HepG2 (cell line): ENCODE measurements around the gene ABO.

ENCODE experiments used
- CHD2 ChIP-seq: IDR thresholded peaks from 2 replicates; pipeline ENCODE4 v1.6.1; 2011; ENCODE audit warnings: low read depth, low read length, improper control_type of control experiment
- KMT2A ChIP-seq: sonication (generic); formaldehyde crosslinking; IDR thresholded peaks from 2 replicates; pipeline ENCODE4 v1.4.0; 2020; ENCODE audit warnings: missing genetic modification reagents
- TF ChIP-seq, protein P1 (sequence below): sonication (generic); formaldehyde crosslinking; IDR thresholded peaks from 2 replicates; pipeline ENCODE4 v1.4.0; 2020; ENCODE audit warnings: mild to moderate bottlenecking, missing genetic modification reagents

DNA sequence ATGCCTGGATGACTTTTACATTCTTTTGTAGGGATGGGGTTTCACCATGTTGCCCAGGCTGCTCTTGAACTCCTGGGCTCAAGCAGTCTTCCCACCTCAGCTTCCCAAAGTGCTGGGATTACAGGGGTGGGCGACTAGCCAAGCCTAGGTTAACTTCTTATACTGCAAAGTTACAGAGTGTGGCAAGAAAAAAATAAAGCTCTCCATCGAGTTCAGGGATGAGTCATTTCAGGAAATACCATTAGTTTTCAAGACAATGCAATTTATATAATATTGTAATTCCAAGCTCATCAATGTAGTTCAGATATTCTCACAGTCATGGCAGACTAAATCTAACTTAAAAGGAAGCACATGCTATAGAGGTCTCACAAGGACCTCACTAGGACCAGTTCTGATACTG is 11.5 kb upstream of the ABO start:
- TF ChIP-seq KMT2A (CRISPR knock-in tag) (no peak), CHD2 (no peak)
- TF ChIP-seq, protein P1, sequence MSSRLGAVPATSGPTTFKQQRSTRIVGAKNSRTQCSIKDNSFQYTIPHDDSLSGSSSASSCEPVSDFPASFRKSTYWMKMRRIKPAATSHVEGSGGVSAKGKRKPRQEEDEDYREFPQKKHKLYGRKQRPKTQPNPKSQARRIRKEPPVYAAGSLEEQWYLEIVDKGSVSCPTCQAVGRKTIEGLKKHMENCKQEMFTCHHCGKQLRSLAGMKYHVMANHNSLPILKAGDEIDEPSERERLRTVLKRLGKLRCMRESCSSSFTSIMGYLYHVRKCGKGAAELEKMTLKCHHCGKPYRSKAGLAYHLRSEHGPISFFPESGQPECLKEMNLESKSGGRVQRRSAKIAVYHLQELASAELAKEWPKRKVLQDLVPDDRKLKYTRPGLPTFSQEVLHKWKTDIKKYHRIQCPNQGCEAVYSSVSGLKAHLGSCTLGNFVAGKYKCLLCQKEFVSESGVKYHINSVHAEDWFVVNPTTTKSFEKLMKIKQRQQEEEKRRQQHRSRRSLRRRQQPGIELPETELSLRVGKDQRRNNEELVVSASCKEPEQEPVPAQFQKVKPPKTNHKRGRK (CRISPR knock-in tag): no peak
